ENCODE results near the gene CD46.

The CD46 gene

GRCh38 chr1:207799989-207800648 is 48.3 kb downstream of the CD46 start:
- peaks cover 63% of the 10 kb centered on the region for H3K36me3 ChIP-seq (ENCODE audit: insufficient read depth, low read length)
- no peak overlapping the region for H3K9ac ChIP-seq (ENCODE audit: low read depth, low read length)
- H3K27me3 ChIP-seq (ENCODE audit: insufficient read depth, low read length, poor library complexity), result no peaks in the 10 kb centered on the region
- TF ChIP-seq CTCF (IDR thresholded peaks at IDR 0.05; ENCODE audit: borderline replicate concordance, extremely low read depth, low read length, poor library complexity, severe bottlenecking), result no peak
- no peak for TF ChIP-seq EZH2 (IDR thresholded peaks at IDR 0.05; ENCODE audit: borderline replicate concordance, low read depth, low read length, severe bottlenecking)
- H3K9me3 ChIP-seq (ENCODE audit: insufficient read depth, low read length, severe bottlenecking), result no peaks in the 10 kb centered on the region
- H3K27ac ChIP-seq (ENCODE audit: low read length), result 0 out of 2 replicates have a peak overlapping the region, but pooled peaks have one; percentile 8
- ATAC-seq (ENCODE audit: insufficient read depth, low read depth), result 0 out of 3 replicates have a peak, but pooled peaks have one; percentile 30
- DNase-seq, result no peak
- no peak overlapping the region for H2AFZ ChIP-seq (ENCODE audit: low read depth, low read length)
- no peak overlapping the region for H3K4me2 ChIP-seq (ENCODE audit: insufficient read depth, low read length)
- no peaks in the 10 kb centered on the region for H3K79me2 ChIP-seq (ENCODE audit: insufficient read depth, low read length)
- H3K4me3 ChIP-seq (ENCODE audit: low read depth in 1 of 2, low read length in 2 of 2), result no peak overlapping the region
- peaks cover 31% of the 10 kb centered on the region for H4K20me1 ChIP-seq (ENCODE audit: insufficient read depth, low read length)
- H3K4me1 ChIP-seq (ENCODE audit: insufficient read depth, low read length), result peaks cover 6% of the 10 kb centered on the region; the same call in 1 of the 2 replicates

DNA sequence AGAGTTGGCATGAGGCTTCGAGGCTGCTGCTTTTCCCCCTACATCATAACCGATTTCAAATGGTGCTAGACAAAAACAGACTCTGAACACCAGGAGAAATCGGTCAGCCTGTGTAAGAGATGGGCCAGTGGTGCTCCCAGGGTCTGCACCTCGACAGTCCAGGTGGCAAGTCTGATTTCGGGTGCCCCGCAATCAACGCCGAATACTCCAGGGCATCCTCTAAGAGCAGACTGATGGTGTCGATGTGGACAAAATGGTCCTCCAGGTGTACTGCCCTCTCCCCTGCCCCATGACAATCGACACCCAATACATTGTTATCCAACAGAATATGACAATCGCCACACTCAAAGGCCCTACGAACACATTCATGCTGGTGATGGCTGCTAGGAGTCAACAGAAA is 50.0 kb downstream of the CD46 start:
- Histone ChIP-seq H3K4me3 (ENCODE audit: low read depth in 1 of 2, low read length in 2 of 2) (no peak overlapping the region), H3K27me3 (ENCODE audit: insufficient read depth, low read length, poor library complexity) (no peaks in the 10 kb centered on the region), H3K9me3 (ENCODE audit: insufficient read depth, low read length, severe bottlenecking) (no peaks in the 10 kb centered on the region), H2AFZ (ENCODE audit: low read depth, low read length) (no peak overlapping the region), H3K4me1 (ENCODE audit: insufficient read depth, low read length) (peaks cover 6% of the 10 kb centered on the region; the same call in 1 of the 2 replicates), H3K27ac (ENCODE audit: low read length) (no peak overlapping the region), H4K20me1 (ENCODE audit: insufficient read depth, low read length) (peaks cover 44% of the 10 kb centered on the region), H3K79me2 (ENCODE audit: insufficient read depth, low read length) (no peaks in the 10 kb centered on the region), H3K9ac (ENCODE audit: low read depth, low read length) (no peak overlapping the region), H3K36me3 (ENCODE audit: insufficient read depth, low read length) (peaks cover 71% of the 10 kb centered on the region), H3K4me2 (ENCODE audit: insufficient read depth, low read length) (no peak overlapping the region)
- ATAC-seq (ENCODE audit: insufficient read depth, low read depth), result no peak
- TF ChIP-seq CTCF (IDR thresholded peaks at IDR 0.05; ENCODE audit: borderline replicate concordance, extremely low read depth, low read length, poor library complexity, severe bottlenecking), result no peak
- TF ChIP-seq EZH2 (IDR thresholded peaks at IDR 0.05; ENCODE audit: borderline replicate concordance, low read depth, low read length, severe bottlenecking), result no peak
- no peak for DNase-seq

- TF ChIP-seq CTCF (IDR thresholded peaks at IDR 0.05; ENCODE audit: borderline replicate concordance, extremely low read depth, low read length, poor library complexity, severe bottlenecking), result no peak
- no peak for TF ChIP-seq EZH2 (IDR thresholded peaks at IDR 0.05; ENCODE audit: borderline replicate concordance, low read depth, low read length, severe bottlenecking)
- no peak for DNase-seq
- H2AFZ ChIP-seq (ENCODE audit: low read depth, low read length), result no peak overlapping the region
- H4K20me1 ChIP-seq (ENCODE audit: insufficient read depth, low read length), result peaks cover 57% of the 10 kb centered on the region
- H3K9ac ChIP-seq (ENCODE audit: low read depth, low read length), result no peak overlapping the region
- peaks cover 89% of the 10 kb centered on the region for H3K36me3 ChIP-seq (ENCODE audit: insufficient read depth, low read length)
- no peak overlapping the region for H3K4me3 ChIP-seq (ENCODE audit: low read depth in 1 of 2, low read length in 2 of 2)
- no peak overlapping the region for H3K4me2 ChIP-seq (ENCODE audit: insufficient read depth, low read length)
- H3K79me2 ChIP-seq (ENCODE audit: insufficient read depth, low read length), result peaks cover 12% of the 10 kb centered on the region; the same call in 1 of the 2 replicates
- H3K27ac ChIP-seq (ENCODE audit: low read length), result no peak overlapping the region
- H3K4me1 ChIP-seq (ENCODE audit: insufficient read depth, low read length), result peaks cover 6% of the 10 kb centered on the region; the same call in 1 of the 2 replicates
- H3K27me3 ChIP-seq (ENCODE audit: insufficient read depth, low read length, poor library complexity), result no peaks in the 10 kb centered on the region
- no peaks in the 10 kb centered on the region for H3K9me3 ChIP-seq (ENCODE audit: insufficient read depth, low read length, severe bottlenecking)
- ATAC-seq (ENCODE audit: insufficient read depth, low read depth), result no peak
These were observed 51.8 kb downstream of the CD46 start for GRCh38 chr1:207803678-207804077.
